Measurements from ENCODE around the gene COL23A1. TPM values are rescaled to one million over a fixed set of nuclear protein-coding genes. Genes with fewer than 3 reads are reported as not detected.
A peak's percentile ranks its signal among the peaks of the same experiment; 100 is the strongest.
"Not testable (repeated sequence)": the region's sequence is repeated elsewhere in the genome, so short reads cannot be mapped to it uniquely, and the experiment has no call there.

COL23A1 gene
- total RNA-seq, 2 donors from 2014 or later: 0.16 to 0.24 TPM

GRCh38 chr5:178265746-178266145, 324.4 kb downstream of the COL23A1 start:
- Mint-ChIP-seq H3K27me3 (no peaks in the 10 kb centered on the region), H3K27ac (no peak overlapping the region), H3K4me1 (no peaks in the 10 kb centered on the region), H3K9me3 (no peaks in the 10 kb centered on the region), H3K4me3 (no peak overlapping the region), H3K36me3 (ENCODE audit: low read depth) (no peaks in the 10 kb centered on the region)
- no peak for ATAC-seq (replicated peaks)

DNA sequence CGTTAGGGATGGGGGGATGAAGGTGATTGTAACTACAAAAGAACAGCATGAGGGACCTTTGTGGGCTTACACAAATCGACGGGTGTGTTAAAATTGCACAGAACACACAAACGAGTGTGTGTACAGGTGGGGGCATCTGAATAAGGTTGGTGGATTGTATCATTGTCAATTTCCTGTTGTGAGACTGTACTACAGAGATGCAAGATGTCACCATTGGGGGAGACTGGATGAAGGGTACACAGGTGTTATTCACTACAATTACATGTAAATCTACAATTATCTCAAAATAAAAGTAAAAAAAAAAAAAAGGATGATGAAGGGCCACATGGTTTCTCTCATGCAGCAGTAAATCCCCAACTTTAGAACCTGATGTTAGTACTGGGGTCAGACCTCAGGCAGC, 326.1 kb downstream of the COL23A1 start:
- Mint-ChIP-seq H3K4me1 (no peaks in the 10 kb centered on the region), H3K27me3 (no peaks in the 10 kb centered on the region), H3K27ac (no peak overlapping the region), H3K36me3 (ENCODE audit: low read depth) (no peaks in the 10 kb centered on the region), H3K9me3 (no peaks in the 10 kb centered on the region), H3K4me3 (no peak overlapping the region)
- ATAC-seq (replicated peaks): no peak

- Mint-ChIP-seq H3K4me1 (no peaks in the 10 kb centered on the region), H3K36me3 (ENCODE audit: low read depth) (no peaks in the 10 kb centered on the region)
Measured at GRCh38 chr5:178261666-178262600, 328.3 kb downstream of the COL23A1 start.

GRCh38 chr5:178259623-178260536, 330.3 kb downstream of the COL23A1 start:
- H3K27ac Mint-ChIP-seq: no peak overlapping the region
- H3K27me3 Mint-ChIP-seq: peaks cover 4% of the 10 kb centered on the region
- no peaks in the 10 kb centered on the region for H3K4me1 Mint-ChIP-seq
- H3K36me3 Mint-ChIP-seq (ENCODE audit: low read depth): no peaks in the 10 kb centered on the region
- H3K4me3 Mint-ChIP-seq: no peak overlapping the region
- peak; percentile 58 for ATAC-seq (replicated peaks)
- H3K9me3 Mint-ChIP-seq: no peaks in the 10 kb centered on the region

More at GRCh38 chr5:178261666-178262600, 328.3 kb downstream of the COL23A1 start:
- H3K4me3 Mint-ChIP-seq: no peak overlapping the region
- H3K27me3 Mint-ChIP-seq: peaks cover 4% of the 10 kb centered on the region
- no peak for ATAC-seq (replicated peaks)
- H3K27ac Mint-ChIP-seq: no peak overlapping the region
- H3K9me3 Mint-ChIP-seq: no peaks in the 10 kb centered on the region

GRCh38 chr5:178257650-178258049, 332.5 kb downstream of the COL23A1 start:
- H3K27me3 Mint-ChIP-seq: peaks cover 4% of the 10 kb centered on the region
- H3K4me1 Mint-ChIP-seq: no peaks in the 10 kb centered on the region
- H3K9me3 Mint-ChIP-seq: no peaks in the 10 kb centered on the region
- no peak for ATAC-seq (replicated peaks)
- no peaks in the 10 kb centered on the region for H3K36me3 Mint-ChIP-seq (ENCODE audit: low read depth)
- no peak overlapping the region for H3K4me3 Mint-ChIP-seq
- H3K27ac Mint-ChIP-seq: no peak overlapping the region

DNA sequence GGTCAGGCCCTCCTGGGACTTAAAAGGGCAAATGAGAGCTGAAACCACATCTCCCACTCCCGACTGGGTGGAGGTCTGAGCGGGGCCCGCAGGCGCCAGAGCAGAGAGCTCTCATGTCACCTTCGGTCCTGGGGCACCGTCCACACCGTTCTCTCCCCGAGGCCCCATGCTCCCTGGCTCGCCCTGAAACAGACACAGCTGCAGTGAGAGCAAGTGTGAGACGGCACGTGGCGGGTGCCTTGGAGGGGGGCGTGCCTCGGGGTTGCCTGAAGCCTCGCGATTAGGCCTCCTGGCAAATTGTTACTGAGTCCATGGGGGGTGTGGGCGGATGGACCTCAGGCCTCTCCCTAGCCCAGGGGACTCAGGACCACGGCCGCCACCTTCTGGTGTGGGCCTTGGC, 333.4 kb downstream of the COL23A1 start:
- peaks cover 4% of the 10 kb centered on the region for H3K27me3 Mint-ChIP-seq
- H3K9me3 Mint-ChIP-seq: no peaks in the 10 kb centered on the region
- H3K27ac Mint-ChIP-seq: no peak overlapping the region
- ATAC-seq (replicated peaks): no peak
- no peak overlapping the region for H3K4me3 Mint-ChIP-seq
- no peaks in the 10 kb centered on the region for H3K4me1 Mint-ChIP-seq
- no peaks in the 10 kb centered on the region for H3K36me3 Mint-ChIP-seq (ENCODE audit: low read depth)

DNA sequence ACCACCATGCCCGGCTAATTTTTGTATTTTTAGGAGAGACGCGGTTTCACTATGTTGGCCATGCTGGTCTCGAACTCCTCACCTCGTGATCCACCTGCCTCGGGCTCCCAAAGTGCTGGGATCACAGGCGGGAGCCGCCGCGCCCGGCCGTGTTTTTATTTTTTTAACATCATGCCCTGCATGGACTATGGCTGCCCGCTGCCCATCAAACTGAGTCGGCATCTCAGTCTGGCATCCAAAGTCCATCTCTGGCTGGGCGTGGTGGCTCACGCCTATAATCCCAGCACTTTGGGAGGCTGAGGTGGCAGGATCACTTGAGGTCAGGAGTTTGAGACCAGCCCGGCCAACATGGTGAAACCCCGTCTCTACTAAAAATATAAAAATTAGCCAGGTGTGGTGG, 336.6 kb downstream of the COL23A1 start:
- H3K4me3 Mint-ChIP-seq: not testable (repeated sequence)

DNA sequence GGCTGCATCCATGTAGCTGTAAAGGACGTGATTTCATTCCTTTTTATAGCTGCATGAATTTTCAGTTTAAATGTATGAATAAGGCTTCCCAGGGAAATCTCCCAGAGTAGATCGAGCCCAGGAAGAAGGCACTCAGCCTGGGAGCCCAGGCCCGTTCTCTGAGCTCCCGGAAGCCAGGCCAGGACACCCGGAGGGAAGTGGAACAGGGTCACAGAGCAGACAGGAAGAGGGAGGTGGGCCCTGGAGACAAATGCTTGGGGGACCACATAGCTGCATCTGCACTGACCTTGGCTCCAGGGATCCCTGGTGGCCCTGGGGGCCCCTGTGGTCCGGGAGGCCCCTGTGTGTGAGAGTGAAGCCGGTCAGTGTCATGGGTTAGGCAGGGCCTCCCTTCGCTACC, 337.9 kb downstream of the COL23A1 start:
- Mint-ChIP-seq H3K27ac (no peak overlapping the region), H3K36me3 (ENCODE audit: low read depth) (no peaks in the 10 kb centered on the region), H3K4me3 (no peak overlapping the region), H3K9me3 (no peaks in the 10 kb centered on the region), H3K4me1 (peaks cover 6% of the 10 kb centered on the region), H3K27me3 (no peaks in the 10 kb centered on the region)
- no peak for ATAC-seq (replicated peaks)

More for the DNA sequence above, 336.6 kb downstream of the COL23A1 start:
- H3K27ac Mint-ChIP-seq; H3K27me3 Mint-ChIP-seq; H3K9me3 Mint-ChIP-seq; H3K36me3 Mint-ChIP-seq (ENCODE audit: low read depth); ATAC-seq (replicated peaks); H3K4me1 Mint-ChIP-seq: not testable (repeated sequence)

DNA sequence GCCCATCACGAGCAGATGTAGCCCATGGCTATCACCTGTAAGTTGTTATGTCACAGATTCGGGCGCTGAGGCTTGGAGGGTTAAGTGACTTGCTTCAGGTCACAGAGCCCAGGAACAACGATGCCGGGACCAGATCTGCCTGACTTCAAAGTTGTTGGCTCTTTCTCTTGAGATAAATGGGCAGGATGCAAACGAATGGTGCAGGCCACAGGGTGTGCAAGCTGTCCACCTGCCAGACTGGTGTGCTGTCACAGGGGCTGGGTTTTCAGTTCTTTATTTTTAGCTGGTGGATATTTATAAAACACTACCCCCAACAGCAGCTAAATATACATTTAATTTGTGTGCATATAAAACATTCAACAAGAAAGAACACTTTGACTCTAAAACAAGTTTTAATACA, 339.9 kb downstream of the COL23A1 start:
- no peaks in the 10 kb centered on the region for H3K27me3 Mint-ChIP-seq
- no peaks in the 10 kb centered on the region for H3K36me3 Mint-ChIP-seq (ENCODE audit: low read depth)
- peaks cover 6% of the 10 kb centered on the region for H3K4me1 Mint-ChIP-seq
- no peak overlapping the region for H3K4me3 Mint-ChIP-seq
- no peaks in the 10 kb centered on the region for H3K9me3 Mint-ChIP-seq
- H3K27ac Mint-ChIP-seq: no peak overlapping the region
- ATAC-seq (replicated peaks): no peak

DNA sequence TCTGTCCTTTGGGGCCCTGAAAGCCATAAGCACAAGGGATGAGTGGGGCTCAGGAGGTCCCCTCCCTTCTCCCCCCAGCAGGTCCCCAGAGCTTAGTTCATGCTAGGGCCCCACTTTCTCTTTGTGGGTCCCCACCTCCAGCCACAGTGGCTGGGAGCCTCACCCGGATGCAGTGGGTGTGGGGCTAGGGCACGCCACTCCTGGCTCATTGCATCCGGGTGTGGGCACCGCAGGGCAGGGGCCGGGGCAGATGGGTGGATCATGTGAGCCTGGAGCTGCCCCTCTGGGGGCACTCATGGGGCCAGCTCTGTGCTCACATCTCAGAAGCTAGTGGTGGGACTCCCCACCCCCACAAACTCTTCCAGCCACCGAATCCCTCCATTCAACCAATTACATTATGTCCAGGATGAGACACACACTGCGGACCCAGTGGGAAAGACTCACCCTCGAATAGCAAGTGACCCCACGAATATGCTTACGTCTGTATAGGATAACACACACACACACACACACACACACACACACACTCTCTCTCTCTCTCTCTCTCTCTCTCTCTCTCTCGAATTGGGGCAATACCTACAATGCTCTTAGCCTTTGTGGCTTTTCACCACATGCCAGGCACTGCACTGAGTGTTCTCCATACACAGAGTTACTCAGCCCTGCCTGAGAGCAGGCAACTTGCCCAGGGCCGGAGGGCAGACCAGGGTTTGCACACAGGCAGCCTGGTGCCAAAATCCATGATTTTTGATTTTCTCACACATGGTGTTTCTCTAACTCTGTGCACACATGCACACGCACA, 340.8 kb downstream of the COL23A1 start:
- peaks cover 6% of the 10 kb centered on the region for H3K4me1 Mint-ChIP-seq
- peak overlapping the region; percentile 74 for H3K27ac Mint-ChIP-seq
- H3K36me3 Mint-ChIP-seq (ENCODE audit: low read depth): no peaks in the 10 kb centered on the region
- peak overlapping the region; percentile 42 for H3K4me3 Mint-ChIP-seq
- H3K27me3 Mint-ChIP-seq: no peaks in the 10 kb centered on the region
- no peaks in the 10 kb centered on the region for H3K9me3 Mint-ChIP-seq
- peak; percentile 91 for ATAC-seq (replicated peaks)

GRCh38 chr5:178248750-178249149, 341.4 kb downstream of the COL23A1 start:
- no peaks in the 10 kb centered on the region for H3K9me3 Mint-ChIP-seq
- H3K4me1 Mint-ChIP-seq: peaks cover 6% of the 10 kb centered on the region
- no peak overlapping the region for H3K27ac Mint-ChIP-seq
- no peaks in the 10 kb centered on the region for H3K27me3 Mint-ChIP-seq
- H3K36me3 Mint-ChIP-seq (ENCODE audit: low read depth): no peaks in the 10 kb centered on the region
- no peak overlapping the region for H3K4me3 Mint-ChIP-seq
- no peak for ATAC-seq (replicated peaks)

GRCh38 chr5:178247481-178248456, 342.4 kb downstream of the COL23A1 start:
- Mint-ChIP-seq H3K36me3 (ENCODE audit: low read depth) (no peaks in the 10 kb centered on the region), H3K9me3 (no peaks in the 10 kb centered on the region), H3K27ac (no peak overlapping the region), H3K4me3 (no peak overlapping the region), H3K27me3 (no peaks in the 10 kb centered on the region), H3K4me1 (peaks cover 6% of the 10 kb centered on the region)
- no peak for ATAC-seq (replicated peaks)

GRCh38 chr5:178246624-178247279, 343.4 kb downstream of the COL23A1 start:
- Mint-ChIP-seq H3K27me3 (no peaks in the 10 kb centered on the region), H3K27ac (no peak overlapping the region), H3K9me3 (no peaks in the 10 kb centered on the region), H3K4me1 (peaks cover 6% of the 10 kb centered on the region), H3K4me3 (no peak overlapping the region), H3K36me3 (ENCODE audit: low read depth) (no peaks in the 10 kb centered on the region)
- no peak for ATAC-seq (replicated peaks)
